Suppressor macrophage (primary cell): Measurements from ENCODE around the gene NEGR1.
A peak's percentile ranks its signal among the peaks of the same experiment; 100 is the strongest.

Experiments used
- DNase-seq, 4 experiments: peaks; one replicate each; pipeline ENCODE4 v3.0.0-alpha.2; 2020 to 2022

Gene NEGR1

GRCh38 chr1:72230746-72231145, 51.6 kb downstream of the NEGR1 start:
- DNase-seq = no peak

DNA sequence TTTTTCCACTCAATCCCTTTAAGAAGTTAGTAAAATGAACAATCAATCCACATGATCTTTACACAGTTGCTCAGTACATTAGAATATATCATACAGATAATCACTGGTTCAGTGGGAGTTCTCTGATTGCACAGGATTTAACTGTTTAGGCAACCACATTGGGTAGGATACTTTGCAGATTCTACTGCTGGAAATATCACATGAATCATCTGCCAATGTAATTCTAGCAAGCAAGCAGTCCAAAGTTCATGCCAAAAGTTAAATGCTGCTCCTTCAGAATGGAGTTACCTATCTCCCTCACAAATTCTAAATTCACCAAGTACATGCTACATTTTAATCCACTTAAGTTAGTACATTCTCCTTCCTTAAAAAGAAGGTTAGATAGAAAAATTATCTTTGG, 52.4 kb downstream of the NEGR1 start:
- no peak for DNase-seq

DNA sequence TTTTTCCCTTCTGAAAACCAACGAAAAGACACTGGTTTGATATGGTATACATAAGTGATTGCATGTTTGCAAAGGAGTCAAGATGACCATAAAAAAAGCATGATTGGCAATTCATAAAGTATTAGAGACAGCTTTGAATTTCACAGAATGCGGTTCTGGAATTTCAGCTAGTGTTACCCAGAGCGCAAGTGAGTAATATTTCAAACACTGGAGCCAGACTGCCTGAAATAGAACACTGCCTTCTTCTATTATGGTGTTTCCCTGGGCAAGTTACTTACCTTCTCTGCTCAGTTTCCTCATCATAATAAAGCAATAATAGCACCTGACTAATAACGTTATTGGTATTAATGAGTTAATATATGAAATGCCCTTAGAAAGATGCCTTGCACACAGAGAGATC, 54.7 kb downstream of the NEGR1 start:
- no peak for DNase-seq

- no peak for DNase-seq
Measured at GRCh38 chr1:72224506-72224905, 57.8 kb downstream of the NEGR1 start.

GRCh38 chr1:72221811-72222210, 60.5 kb downstream of the NEGR1 start:
- DNase-seq = no peak

DNA sequence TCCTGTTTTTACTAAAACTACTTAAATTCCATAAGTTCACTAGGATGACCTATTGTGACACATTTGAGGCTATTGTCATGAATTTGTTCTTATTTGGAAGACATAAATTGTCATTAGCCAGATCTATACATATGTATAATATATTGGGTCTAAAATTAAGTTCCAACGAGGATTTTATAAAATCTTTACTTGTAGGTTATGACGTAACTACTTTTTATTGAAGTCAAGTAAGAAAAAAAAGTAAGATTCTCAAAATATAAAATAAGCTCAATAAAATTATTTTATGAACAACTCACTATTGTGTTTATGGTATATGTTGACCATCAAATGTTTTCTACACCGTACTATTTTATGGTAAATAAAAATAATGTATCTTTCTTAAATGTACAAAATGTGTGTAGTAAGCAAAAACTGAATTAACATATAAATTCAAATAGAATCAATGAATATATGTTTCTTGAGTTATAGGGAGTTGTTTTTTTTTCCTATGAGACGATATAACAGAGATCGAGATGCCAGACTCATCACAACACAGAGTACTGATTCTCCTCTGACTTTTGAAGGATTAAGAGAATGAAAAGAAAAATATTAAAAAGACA, 64.1 kb downstream of the NEGR1 start:
- no peak for DNase-seq

DNA sequence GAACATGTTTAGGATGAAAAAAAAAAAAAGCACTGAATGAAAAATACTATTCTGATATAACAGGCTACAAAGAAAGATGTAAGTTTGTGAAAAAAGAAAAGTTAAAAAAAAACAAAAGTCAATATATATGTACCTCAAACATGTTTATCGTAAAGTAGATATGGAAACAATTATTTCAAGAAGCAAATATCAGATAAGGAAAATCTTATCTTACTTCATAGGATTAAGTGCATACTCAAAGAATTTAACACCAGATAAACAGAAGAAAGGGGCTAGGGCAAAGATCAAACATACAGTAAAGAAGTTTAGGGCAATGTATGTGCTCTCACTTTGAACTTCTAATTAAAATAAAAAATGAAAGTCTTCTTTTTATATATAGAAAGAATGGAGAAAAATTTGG, 75.3 kb downstream of the NEGR1 start:
- no peak for DNase-seq

GRCh38 chr1:72202761-72203160, 79.6 kb downstream of the NEGR1 start:
- no peak for DNase-seq

GRCh38 chr1:72197786-72198185, 84.6 kb downstream of the NEGR1 start:
- no peak for DNase-seq

DNA sequence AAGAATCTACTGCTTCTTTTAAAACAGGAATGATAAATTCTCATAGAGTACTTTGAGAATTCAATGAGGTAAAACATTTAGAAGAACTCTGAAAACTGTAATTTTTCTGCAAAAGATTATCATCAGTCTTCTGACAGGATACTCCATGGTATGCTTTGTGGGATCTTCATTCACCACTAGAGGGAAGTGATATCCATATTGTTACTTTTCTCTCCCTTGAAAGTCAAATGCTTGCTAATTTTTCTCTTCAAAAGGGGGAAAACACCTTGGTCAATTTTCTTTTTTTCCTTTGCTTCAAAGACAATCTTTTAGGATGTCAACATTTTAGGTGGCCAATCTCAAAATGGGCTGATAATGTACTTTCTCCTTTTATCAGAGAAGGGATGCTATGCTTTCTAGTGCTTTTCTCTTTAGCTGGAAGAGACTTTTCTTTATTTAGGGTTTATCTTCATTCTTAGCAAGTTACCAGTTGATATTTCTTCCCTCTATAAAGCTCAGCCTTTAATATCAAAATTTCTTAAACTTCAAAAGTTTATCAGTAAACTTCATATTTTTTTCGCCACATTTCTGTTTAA, 95.5 kb downstream of the NEGR1 start:
- peak in 3 of 4 experiments; percentile 6 to 50 (median 16) for DNase-seq

GRCh38 chr1:72184099-72184701, 98.1 kb downstream of the NEGR1 start:
- no peak for DNase-seq

GRCh38 chr1:72182859-72183258, 99.5 kb downstream of the NEGR1 start:
- DNase-seq = no peak

GRCh38 chr1:72178266-72178665, 104.1 kb downstream of the NEGR1 start:
- no peak for DNase-seq

DNA sequence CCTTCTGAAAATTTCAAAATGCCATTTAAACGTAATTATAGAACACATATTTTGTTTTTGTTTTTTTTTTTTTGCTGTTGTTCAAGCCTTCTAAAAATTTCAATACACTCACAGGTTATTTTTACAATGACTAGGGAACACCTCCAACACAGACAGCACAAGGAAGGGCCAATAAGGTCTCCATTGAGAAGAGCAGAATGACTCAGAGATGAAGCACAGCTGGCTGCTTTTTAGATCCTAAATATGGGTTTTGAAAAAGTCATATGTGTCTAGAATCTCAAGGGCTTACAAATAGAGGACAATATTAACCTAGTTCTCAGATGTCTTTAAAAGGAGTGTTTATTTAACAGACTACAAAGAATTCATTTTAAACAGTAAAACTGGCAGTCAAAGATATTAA, 104.6 kb downstream of the NEGR1 start:
- no peak for DNase-seq

DNA sequence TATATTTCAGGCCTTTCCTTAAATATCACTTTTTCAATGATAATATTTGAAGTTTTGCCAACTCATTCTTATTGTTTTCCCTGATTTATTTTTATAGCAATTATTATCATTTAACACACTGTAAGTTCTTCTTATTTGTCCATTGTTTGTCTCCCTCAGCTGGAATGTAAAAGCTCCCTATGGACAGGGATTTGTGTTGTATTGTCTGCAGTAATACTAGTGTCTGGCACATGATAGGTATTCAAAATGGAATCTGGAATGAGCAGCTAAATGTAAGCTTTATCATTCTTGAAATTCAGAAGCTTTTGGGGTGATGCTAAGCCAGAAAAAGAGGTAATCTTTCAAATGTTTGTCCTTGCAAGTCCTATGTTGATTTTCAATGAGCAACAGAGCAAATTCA, 112.1 kb downstream of the NEGR1 start:
- no peak for DNase-seq

GRCh38 chr1:72166426-72166825, 115.9 kb downstream of the NEGR1 start:
- DNase-seq = peak in 1 of 4 experiments; percentile 7

- no peak for DNase-seq
Measured at GRCh38 chr1:72150508-72150907, 131.8 kb downstream of the NEGR1 start.

DNA sequence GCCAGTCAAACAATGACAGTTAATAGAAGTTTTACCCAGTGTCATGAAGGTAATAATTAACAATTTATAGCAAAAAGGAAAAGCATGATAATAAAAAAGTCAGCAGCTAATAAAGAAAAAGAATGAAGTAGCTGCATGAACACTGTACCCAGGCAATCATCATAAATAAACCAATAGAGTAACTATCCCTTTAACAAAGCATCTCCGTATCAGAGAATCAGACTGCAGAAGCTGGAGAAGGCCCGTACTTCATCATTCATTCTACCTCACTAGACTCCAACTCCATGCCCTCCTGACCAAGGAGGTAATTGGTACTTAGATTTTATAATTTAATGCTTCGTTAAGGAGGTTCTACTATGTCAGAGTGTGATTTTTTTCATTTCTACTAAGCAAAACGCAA, 140.5 kb downstream of the NEGR1 start:
- DNase-seq = no peak

DNA sequence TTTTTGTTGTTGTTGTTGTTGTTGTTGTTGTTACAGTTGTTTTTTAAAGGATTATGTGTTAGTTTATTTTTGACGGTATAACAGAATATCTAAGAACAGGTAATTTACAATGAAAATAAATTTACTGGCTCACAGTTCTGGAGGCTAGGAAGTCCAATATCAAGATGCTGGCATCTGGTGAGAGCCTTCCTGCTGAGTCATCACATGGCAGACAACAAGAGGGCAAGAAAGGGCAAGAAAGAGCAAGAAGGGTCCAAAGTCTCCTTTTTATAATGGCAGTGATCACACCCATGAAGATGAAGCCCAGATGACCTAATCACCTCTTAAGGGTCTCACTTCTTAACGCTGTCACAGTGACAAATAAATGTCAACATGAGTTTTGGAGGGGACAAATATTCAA, 142.1 kb downstream of the NEGR1 start:
- DNase-seq = no peak

DNA sequence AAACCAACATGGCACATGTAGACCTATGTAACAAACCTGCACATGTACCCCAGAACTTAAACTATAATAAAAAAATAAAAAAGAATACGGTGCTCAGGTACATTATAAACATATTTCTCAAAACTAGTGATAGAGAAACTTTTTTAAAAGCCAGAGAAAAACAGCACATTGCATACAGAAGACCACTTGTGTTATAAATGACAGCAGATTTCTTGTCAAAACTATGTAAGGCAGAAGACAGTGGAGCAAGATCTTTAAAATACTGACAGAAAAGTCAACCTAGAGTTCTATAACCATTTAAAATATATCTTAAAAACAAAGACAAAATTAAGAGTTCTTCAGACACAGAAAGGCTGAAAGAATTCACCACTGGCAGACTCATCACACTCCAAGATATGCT, 144.7 kb downstream of the NEGR1 start:
- no peak for DNase-seq

DNA sequence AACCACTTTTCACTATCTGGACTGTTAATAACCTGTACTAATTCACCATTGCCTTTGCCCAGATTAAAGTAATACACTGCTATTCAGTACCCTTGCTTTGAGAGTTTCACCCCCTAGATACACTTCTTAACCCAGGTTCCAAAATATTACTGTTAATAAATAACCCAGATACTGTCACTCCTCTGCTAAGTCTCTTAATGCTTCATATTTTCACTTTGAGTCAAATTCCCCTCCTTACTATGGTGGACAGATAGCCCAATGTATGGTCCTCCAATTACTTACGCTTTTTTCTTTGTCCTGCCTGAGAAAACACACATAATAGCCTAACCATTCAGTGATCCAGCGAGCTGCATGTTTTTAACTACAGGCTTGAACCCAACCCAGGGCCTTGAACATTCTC, 152.5 kb downstream of the NEGR1 start:
- no peak for DNase-seq

GRCh38 chr1:72122099-72122880, 160.0 kb downstream of the NEGR1 start:
- DNase-seq = no peak

DNA sequence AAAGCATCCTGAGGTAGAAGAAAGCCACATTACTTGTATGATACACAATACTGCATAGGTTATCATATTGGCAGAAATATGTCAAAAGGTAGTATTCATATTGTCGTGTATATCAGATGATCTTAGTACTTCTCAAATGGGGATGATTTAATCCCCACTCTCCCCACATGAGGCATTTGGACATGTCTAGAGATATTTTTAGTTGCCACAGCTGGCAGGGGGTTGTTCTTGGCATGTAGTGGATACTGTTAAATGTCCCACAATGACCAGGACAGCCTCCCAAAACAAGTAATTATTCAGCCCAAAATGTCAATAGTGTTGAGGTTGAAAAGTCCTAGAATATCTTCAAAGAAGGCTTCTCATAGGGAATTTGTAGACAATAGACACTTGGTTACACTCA, 162.8 kb downstream of the NEGR1 start:
- DNase-seq = no peak

GRCh38 chr1:72117621-72118020, 164.7 kb downstream of the NEGR1 start:
- DNase-seq = no peak
